ENCODE results near the gene SCGB1A1.

DNA sequence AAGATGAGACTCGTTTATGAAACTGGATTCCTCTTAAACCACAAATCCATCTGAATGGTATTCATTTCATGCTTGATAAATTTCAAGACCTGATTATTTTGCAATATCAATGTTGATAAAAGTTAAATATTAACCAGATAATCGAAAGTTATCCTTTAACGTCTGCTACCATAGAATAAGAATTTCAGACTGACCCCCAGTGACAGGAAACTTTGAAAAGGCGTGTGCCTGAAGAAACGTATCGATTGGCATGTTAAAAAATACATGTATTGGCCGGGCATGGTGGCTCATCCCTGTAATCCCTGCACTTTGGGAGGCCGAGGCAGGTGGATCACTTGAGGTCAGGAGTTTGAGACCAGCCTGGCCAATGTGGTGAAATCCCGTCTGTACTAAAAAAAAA, 13.9 kb downstream of the SCGB1A1 start:
- TF ChIP-seq EP300 (IDR thresholded peaks at IDR 0.05) (no peak), POLR2A (IDR thresholded peaks at IDR 0.05) (no peak)
- TF ChIP-seq, protein P1, sequence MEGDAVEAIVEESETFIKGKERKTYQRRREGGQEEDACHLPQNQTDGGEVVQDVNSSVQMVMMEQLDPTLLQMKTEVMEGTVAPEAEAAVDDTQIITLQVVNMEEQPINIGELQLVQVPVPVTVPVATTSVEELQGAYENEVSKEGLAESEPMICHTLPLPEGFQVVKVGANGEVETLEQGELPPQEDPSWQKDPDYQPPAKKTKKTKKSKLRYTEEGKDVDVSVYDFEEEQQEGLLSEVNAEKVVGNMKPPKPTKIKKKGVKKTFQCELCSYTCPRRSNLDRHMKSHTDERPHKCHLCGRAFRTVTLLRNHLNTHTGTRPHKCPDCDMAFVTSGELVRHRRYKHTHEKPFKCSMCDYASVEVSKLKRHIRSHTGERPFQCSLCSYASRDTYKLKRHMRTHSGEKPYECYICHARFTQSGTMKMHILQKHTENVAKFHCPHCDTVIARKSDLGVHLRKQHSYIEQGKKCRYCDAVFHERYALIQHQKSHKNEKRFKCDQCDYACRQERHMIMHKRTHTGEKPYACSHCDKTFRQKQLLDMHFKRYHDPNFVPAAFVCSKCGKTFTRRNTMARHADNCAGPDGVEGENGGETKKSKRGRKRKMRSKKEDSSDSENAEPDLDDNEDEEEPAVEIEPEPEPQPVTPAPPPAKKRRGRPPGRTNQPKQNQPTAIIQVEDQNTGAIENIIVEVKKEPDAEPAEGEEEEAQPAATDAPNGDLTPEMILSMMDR (IDR thresholded peaks at IDR 0.05) = no peak

Measured in ovary (tissue), 3 donors.